Neural progenitor cell (in vitro differentiated cells): Measurements from ENCODE around the gene CAPZB.

Experiments
- EZH2 ChIP-seq: fragments of 200-600 bp; sonication (generic); IDR thresholded peaks from 2 replicates; pipeline ENCODE4 v1.6.1; 2017; ENCODE audit warnings: antibody characterized with exemption, mild to moderate bottlenecking, moderate library complexity
- EZH2phosphoT487 ChIP-seq: fragments of 200-600 bp; sonication (generic); IDR thresholded peaks from 2 replicates; pipeline ENCODE4 v1.6.1; 2017; ENCODE audit warnings: antibody characterized with exemption
- TF ChIP-seq, protein P1 (sequence below): fragments of 200-600 bp; sonication (generic); IDR thresholded peaks from 2 replicates; pipeline ENCODE4 v1.5.1; 2017; ENCODE audit warnings: antibody characterized with exemption, mild to moderate bottlenecking

DNA sequence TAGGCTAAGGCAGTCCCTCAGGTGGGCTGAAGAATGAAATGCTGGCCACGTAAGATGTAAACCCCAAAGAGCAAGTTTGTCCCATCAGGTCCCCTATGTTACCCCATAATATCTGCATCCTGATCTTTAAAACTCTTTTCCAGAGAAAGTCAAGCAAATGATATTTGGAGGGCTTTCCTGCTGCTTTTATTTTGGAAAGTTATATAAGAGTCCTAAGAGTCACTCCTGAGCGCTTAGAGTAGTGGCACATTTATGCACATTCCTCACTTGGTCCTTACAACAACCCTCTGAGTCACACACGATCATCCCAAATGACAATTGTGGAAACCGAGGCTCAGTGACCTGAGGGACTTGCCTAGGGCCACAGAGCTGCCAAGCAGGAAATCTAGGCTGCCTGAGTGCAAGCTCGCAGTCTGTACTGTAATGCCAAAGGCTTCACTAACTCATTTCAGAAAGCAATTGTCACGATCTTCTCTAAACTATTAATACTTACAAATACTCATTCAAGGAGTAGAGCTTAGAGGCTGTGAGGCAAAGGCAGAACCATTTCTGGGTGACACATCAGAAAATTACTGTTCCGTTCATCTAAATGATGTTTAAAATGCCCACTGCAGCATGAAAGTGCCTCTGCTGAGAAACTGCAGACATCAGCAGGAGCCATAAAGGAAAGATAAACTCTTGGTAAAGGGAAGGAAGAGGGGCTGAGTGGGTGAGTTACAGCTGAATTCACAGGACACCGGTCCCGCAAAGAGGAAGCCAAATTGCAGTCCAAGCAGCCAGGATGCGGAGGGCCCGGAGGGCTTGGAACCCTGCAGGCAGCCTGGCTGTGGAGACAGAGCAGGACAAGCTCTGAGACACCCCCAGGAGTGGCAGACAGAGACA is 30.8 kb downstream of the CAPZB start:
- TF ChIP-seq, protein P1, sequence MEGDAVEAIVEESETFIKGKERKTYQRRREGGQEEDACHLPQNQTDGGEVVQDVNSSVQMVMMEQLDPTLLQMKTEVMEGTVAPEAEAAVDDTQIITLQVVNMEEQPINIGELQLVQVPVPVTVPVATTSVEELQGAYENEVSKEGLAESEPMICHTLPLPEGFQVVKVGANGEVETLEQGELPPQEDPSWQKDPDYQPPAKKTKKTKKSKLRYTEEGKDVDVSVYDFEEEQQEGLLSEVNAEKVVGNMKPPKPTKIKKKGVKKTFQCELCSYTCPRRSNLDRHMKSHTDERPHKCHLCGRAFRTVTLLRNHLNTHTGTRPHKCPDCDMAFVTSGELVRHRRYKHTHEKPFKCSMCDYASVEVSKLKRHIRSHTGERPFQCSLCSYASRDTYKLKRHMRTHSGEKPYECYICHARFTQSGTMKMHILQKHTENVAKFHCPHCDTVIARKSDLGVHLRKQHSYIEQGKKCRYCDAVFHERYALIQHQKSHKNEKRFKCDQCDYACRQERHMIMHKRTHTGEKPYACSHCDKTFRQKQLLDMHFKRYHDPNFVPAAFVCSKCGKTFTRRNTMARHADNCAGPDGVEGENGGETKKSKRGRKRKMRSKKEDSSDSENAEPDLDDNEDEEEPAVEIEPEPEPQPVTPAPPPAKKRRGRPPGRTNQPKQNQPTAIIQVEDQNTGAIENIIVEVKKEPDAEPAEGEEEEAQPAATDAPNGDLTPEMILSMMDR = no peak
- TF ChIP-seq EZH2phosphoT487 = no peak
- no peak for TF ChIP-seq EZH2
